Loucy (cell line): Measurements from ENCODE around the gene MAN2B2.

Experiments used
- CTCF ChIP-seq: fragments of 200-600 bp; sonication (generic); conservative IDR thresholded peaks from 2 replicates; pipeline ENCODE4 v1.5.1; 2014; ENCODE audit warnings: mild to moderate bottlenecking, antibody characterized with exemption, low read length
- EZH2phosphoT487 ChIP-seq: fragments of 200-600 bp; IDR thresholded peaks from 2 replicates; pipeline ENCODE4 v1.6.1; 2018; ENCODE audit warnings: antibody characterized with exemption, mild to moderate bottlenecking, moderate library complexity, borderline replicate concordance

GRCh38 chr4:6526156-6526555, 48.8 kb upstream of the MAN2B2 start:
- TF ChIP-seq CTCF, result no peak
- no peak for TF ChIP-seq EZH2phosphoT487
